Ovary (tissue), 9 donors: ENCODE measurements around the gene PHOX2B. TPM values are rescaled to one million over a fixed set of nuclear protein-coding genes. Genes with fewer than 3 reads are reported as not detected.

Experiments
- DNase-seq, 5 donors: peaks; one replicate each; pipeline ENCODE4 v3.0.0-alpha.2; 2019 to 2020
- H3K27ac ChIP-seq, 2 donors: fragments of 200-600 bp; one replicate each; pipeline versions ENCODE4 v1.5.1 to v1.8.0; 2019 to 2022
- H3K27me3 ChIP-seq: fragments of 200-600 bp; one replicate; pipeline ENCODE4 v1.8.0; 2022
- H3K36me3 ChIP-seq: fragments of 200-600 bp; sonication (generic); one replicate; pipeline ENCODE4 v1.5.1; 2019
- H3K4me1 ChIP-seq: one replicate; pipeline ENCODE4 v1.8.1; 2013; ENCODE audit warnings: mild to moderate bottlenecking, moderate library complexity; ENCODE audit not compliant: insufficient read depth
- H3K4me3 ChIP-seq: fragments of 200-600 bp; sonication (generic); one replicate; pipeline ENCODE4 v1.5.1; 2017
- H3K9me3 ChIP-seq, 2 donors: fragments of 200-600 bp in 1 of 2; sonication (generic) in 1 of 2; one replicate each; pipeline versions ENCODE4 v1.5.1 to v1.8.1; 2013 to 2019; ENCODE audit warnings: mild to moderate bottlenecking in 1 of 2, moderate library complexity in 1 of 2
- CTCF ChIP-seq, 3 donors: fragments of 450-650 bp in 2 of 3; fragments of 200-600 bp in 1 of 3; IDR thresholded peaks; one replicate each; pipeline versions ENCODE4 v1.5.1 to v1.8.0; 2016 to 2022; ENCODE audit warnings: antibody characterized with exemption in 3 of 3, mild to moderate bottlenecking in 1 of 3
- EP300 ChIP-seq: sonication (generic); formaldehyde crosslinking; IDR thresholded peaks from one replicate; pipeline ENCODE4 v1.6.1; 2017; ENCODE audit warnings: antibody characterized with exemption
- POLR2A ChIP-seq: fragments of 450-650 bp; IDR thresholded peaks from one replicate; pipeline ENCODE4 v1.6.1; 2017; ENCODE audit warnings: antibody characterized with exemption, mild to moderate bottlenecking, moderate library complexity
- WGBS, 3 donors: extraction: QIAGEN DNeasy Blood & Tissue Kit in 1 of 3; methylation state at CpG; one replicate each; pipeline versions ENCODE4 v1.1.5 to v1.1.7; 2013 to 2017; 5-methylcytosine and 5-hydroxymethylcytosine counted together
- intact Hi-C, 4 donors: fragments of 100-400 bp; cut with DNase I; formaldehyde crosslinking; loops; one replicate each; pipeline versions ENCODE4 v1.11.0 to v1.15.1; 2022 to 2023
- polyA plus RNA-seq, 2 donors: library from polyadenylated mRNA; stranded (reverse); fragments of 200-250 nt in 1 of 2; fragments of 350-450 nt in 1 of 2; fragmentation: Illumina TruSeq in 1 of 2; extraction: RNeasy Lipid Tissue Mini Kit (QIAGEN cat#74804) in 1 of 2; gene quantifications; one replicate each; pipeline ENCODE4 v1.2.3, GENCODE V29; 2013 to 2014
- total RNA-seq, 7 donors: library from RNA; depleted of rRNA in 2 of 7; stranded (reverse); fragments of >200 nt in 2 of 7; fragmentation: NEBNext Ultra II Directional in 3 of 7; extraction: Animal tissue kit (Norgen Biotek cat#: 25700) in 3 of 7; gene quantifications; one replicate each; pipeline versions ENCODE4 v1.1.0 to v1.2.4, GENCODE V29; 2016 to 2023
- donor health status: DM: no; HTN: no; CAD: no; lungs with moderate emphysema.
- donor health status: DM: no; HTN: no; CAD: no.
- donor health status: Bipolar disorder and iron deficiency.
- donor health status: DM: yes; HTN: yes; CAD: no.
- donor health status: DM: no; HTN: no; CAD: no.
- donor health status: DM: yes; HTN: yes; CAD: no.

PHOX2B gene
- total and polyA plus RNA-seq, 9 donors, result not detected

- Histone ChIP-seq H3K9me3 (no peaks in the 10 kb centered on the region), H3K4me3 (no peak overlapping the region), H3K4me1 (peaks cover 3% of the 10 kb centered on the region), H3K27ac (no peak overlapping the region), H3K36me3 (no peaks in the 10 kb centered on the region), H3K27me3 (no peaks in the 10 kb centered on the region)
- no peak for TF ChIP-seq CTCF (IDR thresholded peaks at IDR 0.05)
- TF ChIP-seq POLR2A, result no peak
- TF ChIP-seq EP300, result no peak
- DNase-seq, result no peak
- intact Hi-C loops, result no loop called here
- WGBS, 3 donors, result 70 to 78% (median 77%) methylated on average over 3 of the region's 3 CpGs
Observed at GRCh38 chr4:41792166-41792565, 43.6 kb upstream of the PHOX2B start.

- WGBS, 3 donors, result 75 to 85% (median 77%) methylated on average over 2 of the region's 2 CpGs
- intact Hi-C loops, result no loop called here
- H3K27me3 ChIP-seq, result no peaks in the 10 kb centered on the region
- peaks cover under 1% of the 10 kb centered on the region for H3K4me1 ChIP-seq
- H3K4me3 ChIP-seq, result no peak overlapping the region
- TF ChIP-seq POLR2A (no peak), EP300 (no peak), CTCF (IDR thresholded peaks at IDR 0.05) (no peak)
- DNase-seq, result no peak
- H3K27ac ChIP-seq, result no peak overlapping the region
- H3K36me3 ChIP-seq, result no peaks in the 10 kb centered on the region
- H3K9me3 ChIP-seq, result no peaks in the 10 kb centered on the region
Observed at GRCh38 chr4:41791557-41791956, 43.0 kb upstream of the PHOX2B start.

GRCh38 chr4:41787931-41788330 lies 39.4 kb upstream of the PHOX2B start:
- Histone ChIP-seq H3K27ac (no peak overlapping the region), H3K4me1 (no peaks in the 10 kb centered on the region), H3K27me3 (no peaks in the 10 kb centered on the region), H3K9me3 (no peaks in the 10 kb centered on the region), H3K4me3 (no peak overlapping the region), H3K36me3 (no peaks in the 10 kb centered on the region)
- intact Hi-C loops, result no loop called here
- DNase-seq, result no peak
- no peak for TF ChIP-seq CTCF (IDR thresholded peaks at IDR 0.05)
- no peak for TF ChIP-seq POLR2A
- TF ChIP-seq EP300, result no peak
- WGBS, 3 donors, result 36 to 63% (median 56%) methylated on average over 8 of the region's 8 CpGs

GRCh38 chr4:41785665-41786064 lies 37.1 kb upstream of the PHOX2B start:
- 58 to 66% (median 61%) methylated on average over 1 of the region's 1 CpG for WGBS, 3 donors
- Histone ChIP-seq H3K27me3 (no peaks in the 10 kb centered on the region), H3K9me3 (no peaks in the 10 kb centered on the region), H3K4me3 (no peak overlapping the region), H3K36me3 (no peaks in the 10 kb centered on the region), H3K27ac (no peak overlapping the region), H3K4me1 (no peaks in the 10 kb centered on the region)
- intact Hi-C loops, result no loop called here
- no peak for TF ChIP-seq EP300
- TF ChIP-seq POLR2A, result no peak
- no peak for TF ChIP-seq CTCF (IDR thresholded peaks at IDR 0.05)
- no peak for DNase-seq
